HCT116 (cell line): ENCODE measurements around the gene NF1. TPM values are rescaled to one million over a fixed set of nuclear protein-coding genes. Genes with fewer than 3 reads are reported as not detected.

Experiments
- ATAC-seq: fragments of 200-7000 bp; cut with Tn5 transposase; 2 replicates; pipeline ENCODE4 v1.9.1; 2020; ENCODE audit warnings: mild to moderate bottlenecking, moderate library complexity
- BruUV-seq: library from RNA; stranded (reverse); fragments of 400-500 nt; replicated peaks from 2 replicates; lab custom pipeline; 2021; lab: Mats Ljungman, UMichigan
- CTCF ChIA-PET: fragments of 300-600 bp; sonication (Branson Sonifier 250); formaldehyde crosslinking; loops from one replicate; lab custom pipeline; 2021; ENCODE audit warnings: antibody characterized with exemption; lab: Charles Lee
- POLR2A ChIA-PET: fragments of 300-600, 350-600 bp; sonication (Branson Sonifier 250); formaldehyde crosslinking; loops from one replicate; lab custom pipeline; 2021; ENCODE audit warnings: antibody characterized with exemption; lab: Charles Lee
- RAD21 ChIA-PET, 2 experiments: fragments of 300-600 bp; sonication (Branson Sonifier 250); formaldehyde crosslinking; loops; one replicate each; lab custom pipeline; 2023; ENCODE audit warnings: low total read pairs in 2 of 2; ENCODE audit not compliant: uncharacterized antibody in 2 of 2, unreplicated experiment in 2 of 2, low non-redundant PET in 1 of 2; lab: Charles Lee
- DNase-seq: peaks from one replicate; pipeline ENCODE4 v3.0.0-alpha.2; 2010; ENCODE audit warnings: low read depth, low spot score
- H2AFZ ChIP-seq: fragments of 200-600 bp; shearing (Covaris generic), sonication (generic); 2 replicates; pipeline ENCODE4 v1.6.1; 2017; ENCODE audit warnings: low read depth, mixed run types, mixed read lengths, antibody characterized with exemption, low read length; ENCODE audit not compliant: poor library complexity, severe bottlenecking
- H3K27ac ChIP-seq: 2 replicates; pipeline ENCODE4 v1.5.1; 2012; ENCODE audit warnings: low read depth, low read length
- H3K27me3 ChIP-seq: fragments of 200-600 bp; sonication (generic); 2 replicates; pipeline ENCODE4 v1.6.1; 2016; ENCODE audit warnings: mixed run types, low read length, mixed read lengths; ENCODE audit not compliant: insufficient read depth
- H3K36me3 ChIP-seq, 2 experiments: fragments of 200-500 bp in 1 of 2; fragments of 200-600 bp in 1 of 2; sonication (Bioruptor generic) in 1 of 2; sonication (generic) in 1 of 2; 2 replicates each; pipeline versions ENCODE4 v1.5.1 to v1.6.1; 2014 to 2016; ENCODE audit warnings: low read length in 2 of 2, inconsistent platforms in 1 of 2, mixed read lengths in 1 of 2, mixed run types in 1 of 2; ENCODE audit not compliant: insufficient read depth in 2 of 2, control insufficient read depth in 1 of 2
- H3K4me1 ChIP-seq, 2 experiments: fragments of 200-600 bp in 1 of 2; sonication (generic) in 1 of 2; 2 replicates each; pipeline versions ENCODE4 v1.5.1 to v1.6.1; 2012 to 2017; ENCODE audit warnings: low read length in 2 of 2, inconsistent platforms in 1 of 2, mild to moderate bottlenecking in 1 of 2, mixed read lengths in 1 of 2, mixed run types in 1 of 2, moderate library complexity in 1 of 2; ENCODE audit not compliant: insufficient read depth in 2 of 2, control insufficient read depth in 1 of 2
- H3K4me2 ChIP-seq: fragments of 200-600 bp; sonication (generic); 2 replicates; pipeline ENCODE4 v1.6.1; 2017; ENCODE audit warnings: mixed run types, low read length, mixed read lengths
- H3K4me3 ChIP-seq, 2 experiments: fragments of 200-600 bp in 1 of 2; sonication (generic) in 1 of 2; replicated peaks in 1 of 2; 2 replicates each; pipeline ENCODE4 v1.5.1; 2011 to 2016; ENCODE audit warnings: low read length in 2 of 2, control low read depth in 1 of 2, low read depth in 1 of 2, mild to moderate bottlenecking in 1 of 2, mixed read lengths in 1 of 2, mixed run types in 1 of 2
- H3K79me2 ChIP-seq: fragments of 200-600 bp; sonication (generic); 2 replicates; pipeline ENCODE4 v1.6.1; 2017; ENCODE audit warnings: mild to moderate bottlenecking, mixed run types, low read length, moderate library complexity, mixed read lengths; ENCODE audit not compliant: insufficient read depth
- H3K9ac ChIP-seq: fragments of 200-600 bp; sonication (generic); 2 replicates; pipeline ENCODE4 v1.6.1; 2016; ENCODE audit warnings: low read length, mixed read lengths
- H3K9me2 ChIP-seq: fragments of 200-600 bp; sonication (generic), shearing (Covaris generic); 2 replicates; pipeline ENCODE4 v1.6.1; 2017; ENCODE audit warnings: mixed run types, mild to moderate bottlenecking, moderate library complexity; ENCODE audit not compliant: insufficient read depth
- H3K9me3 ChIP-seq, 2 experiments: fragments of 200-500 bp in 1 of 2; fragments of 200-600 bp in 1 of 2; sonication (Bioruptor generic) in 1 of 2; sonication (generic) in 1 of 2; 2 replicates each; pipeline ENCODE4 v1.6.1; 2014 to 2017; ENCODE audit warnings: low read length in 2 of 2, mixed read lengths in 2 of 2, inconsistent platforms in 1 of 2, low read depth in 1 of 2, mild to moderate bottlenecking in 1 of 2, mixed run types in 1 of 2, moderate library complexity in 1 of 2; ENCODE audit not compliant: control insufficient read depth in 1 of 2, insufficient read depth in 1 of 2
- H4K20me1 ChIP-seq: fragments of 200-600 bp; sonication (generic), shearing (Covaris generic); 2 replicates; pipeline ENCODE4 v1.6.1; 2017; ENCODE audit warnings: mixed run types, mild to moderate bottlenecking, moderate library complexity; ENCODE audit not compliant: insufficient read depth
- CBX3 ChIP-seq: IDR thresholded peaks from 2 replicates; pipeline ENCODE4 v1.6.1; 2012; ENCODE audit warnings: low read depth
- CEBPB ChIP-seq: IDR thresholded peaks from 2 replicates; pipeline ENCODE4 v1.6.1; 2012; ENCODE audit warnings: low read depth
- ELF1 ChIP-seq: IDR thresholded peaks from 2 replicates; pipeline ENCODE4 v1.6.1; 2012; ENCODE audit warnings: low read depth, borderline replicate concordance
- EZH2phosphoT487 ChIP-seq: fragments of 200-600 bp; IDR thresholded peaks from 2 replicates; pipeline ENCODE4 v1.6.1; 2018; ENCODE audit warnings: antibody characterized with exemption, borderline replicate concordance
- FOSL1 ChIP-seq: IDR thresholded peaks from 2 replicates; pipeline ENCODE4 v1.6.1; 2012; ENCODE audit warnings: low read depth
- POLR2AphosphoS5 ChIP-seq: IDR thresholded peaks from 2 replicates; pipeline ENCODE4 v1.6.1; 2011; ENCODE audit warnings: mild to moderate bottlenecking, low read depth, low read length, moderate library complexity
- RAD21 ChIP-seq: IDR thresholded peaks from 2 replicates; pipeline ENCODE4 v1.6.1; 2012; ENCODE audit warnings: low read depth, mild to moderate bottlenecking
- SIN3A ChIP-seq: IDR thresholded peaks from 2 replicates; pipeline ENCODE4 v1.6.1; 2012; ENCODE audit warnings: low read depth
- TCF7L2 ChIP-seq: IDR thresholded peaks from 2 replicates; pipeline ENCODE4 v1.7.0; 2011; ENCODE audit warnings: borderline replicate concordance, inconsistent platforms; ENCODE audit not compliant: insufficient read depth, insufficient read length; ENCODE audit errors: extremely low read depth
- YY1 ChIP-seq: IDR thresholded peaks from 2 replicates; pipeline ENCODE4 v1.6.1; 2011; ENCODE audit warnings: low read length, low read depth, moderate library complexity, mild to moderate bottlenecking; ENCODE audit not compliant: insufficient replicate concordance; ENCODE audit errors: extremely low read depth
- intact Hi-C: fragments of 100-400 bp; cut with micrococcal nuclease; formaldehyde crosslinking; loops from 2 replicates; pipeline ENCODE4 v1.10.0; 2022
- total RNA-seq: library from RNA; stranded (reverse); gene quantifications from one replicate; pipeline ENCODE4 v1.2.1, GENCODE V29; 2021; ENCODE audit not compliant: unreplicated experiment
- TF ChIP-seq, protein P1 (sequence below): IDR thresholded peaks from 2 replicates; pipeline ENCODE4 v1.6.1; 2012
- TF ChIP-seq, protein P2 (sequence below): IDR thresholded peaks from 2 replicates; pipeline ENCODE4 v1.6.1; 2011; ENCODE audit warnings: mild to moderate bottlenecking, low read length, moderate library complexity; ENCODE audit not compliant: insufficient replicate concordance; ENCODE audit errors: extremely low read depth

The NF1 gene
- total RNA-seq, 1 experiment from 2014 or later = 20.8 TPM

DNA sequence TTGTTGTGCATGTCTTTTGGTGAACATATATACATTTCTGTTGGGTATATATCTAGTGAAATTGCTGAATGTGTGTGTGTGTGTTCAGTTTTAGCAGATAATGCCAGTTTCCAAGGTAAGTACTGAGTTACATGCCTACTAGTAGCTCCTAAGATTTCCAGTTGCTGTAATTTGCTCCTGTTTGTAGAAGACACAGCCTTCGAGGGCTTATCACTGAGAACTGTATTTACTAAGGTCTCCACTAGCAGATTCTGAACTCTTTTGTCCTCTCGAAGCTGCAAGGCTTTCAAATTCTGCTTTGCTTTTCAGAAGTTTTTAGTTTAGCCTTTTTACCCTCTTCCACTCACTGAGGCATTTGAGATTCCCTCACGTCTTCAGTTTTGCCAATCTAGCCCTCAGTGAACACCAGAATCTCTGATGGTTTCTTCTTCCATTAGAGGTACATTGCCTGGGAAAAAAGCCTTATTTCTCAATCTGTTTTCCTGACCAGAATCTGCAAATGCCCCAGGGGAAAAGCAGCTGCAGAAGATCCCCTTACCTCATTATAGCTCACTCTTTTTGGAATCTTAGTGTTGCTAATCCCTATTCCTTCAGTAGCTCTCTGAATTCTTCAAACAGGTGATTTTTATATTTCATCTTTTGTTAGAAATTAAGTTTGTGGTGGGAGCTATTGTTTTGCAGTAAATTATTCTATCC lies 52.9 kb downstream of the NF1 start (continued):
- TF ChIP-seq, protein P1, sequence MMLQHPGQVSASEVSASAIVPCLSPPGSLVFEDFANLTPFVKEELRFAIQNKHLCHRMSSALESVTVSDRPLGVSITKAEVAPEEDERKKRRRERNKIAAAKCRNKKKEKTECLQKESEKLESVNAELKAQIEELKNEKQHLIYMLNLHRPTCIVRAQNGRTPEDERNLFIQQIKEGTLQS = no peak
- no peak for TF ChIP-seq RAD21
- no peak for TF ChIP-seq POLR2AphosphoS5

DNA sequence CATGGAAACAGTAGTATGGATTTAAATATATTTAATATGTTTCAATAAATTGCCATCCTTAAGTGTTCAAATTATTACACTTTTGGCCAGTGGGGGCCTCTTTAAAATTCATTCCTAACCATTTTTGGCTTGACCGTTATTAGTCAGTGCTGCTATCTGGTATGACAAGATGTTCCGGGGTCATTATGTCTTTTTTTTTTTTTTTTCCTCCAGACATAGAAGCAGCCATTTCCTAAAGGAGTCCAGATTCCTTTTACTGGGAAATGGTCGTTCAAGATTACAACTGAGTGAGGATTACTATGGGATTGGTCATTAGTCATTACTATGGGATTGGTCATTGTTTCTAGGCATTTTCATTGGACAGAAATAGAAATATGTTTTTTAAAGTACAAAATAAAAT lies 53.4 kb downstream of the NF1 start:
- CTCF ChIA-PET = no interaction called here
- no peak overlapping the region for H2AFZ ChIP-seq
- intact Hi-C loops = no loop called here

More for the DNA sequence above, 53.4 kb downstream of the NF1 start:
- Histone ChIP-seq H3K27me3 (no peaks in the 10 kb centered on the region), H4K20me1 (no peaks in the 10 kb centered on the region), H3K4me3 (no peak overlapping the region), H3K9ac (no peak overlapping the region), H3K27ac (no peak overlapping the region), H3K79me2 (peaks cover 61% of the 10 kb centered on the region), H3K4me2 (no peak overlapping the region), H3K9me2 (no peaks in the 10 kb centered on the region), H3K36me3 (no peaks in the 10 kb centered on the region), H3K4me1 (no peaks in the 10 kb centered on the region), H3K9me3 (no peaks in the 10 kb centered on the region)
- no peak for DNase-seq
- BruUV-seq = no TSS peak
- TF ChIP-seq CBX3 (no peak), EZH2phosphoT487 (no peak), CEBPB (no peak), TCF7L2 (no peak), YY1 (no peak), FOSL1 (no peak), ELF1 (no peak), SIN3A (no peak)
- TF ChIP-seq, protein P2, sequence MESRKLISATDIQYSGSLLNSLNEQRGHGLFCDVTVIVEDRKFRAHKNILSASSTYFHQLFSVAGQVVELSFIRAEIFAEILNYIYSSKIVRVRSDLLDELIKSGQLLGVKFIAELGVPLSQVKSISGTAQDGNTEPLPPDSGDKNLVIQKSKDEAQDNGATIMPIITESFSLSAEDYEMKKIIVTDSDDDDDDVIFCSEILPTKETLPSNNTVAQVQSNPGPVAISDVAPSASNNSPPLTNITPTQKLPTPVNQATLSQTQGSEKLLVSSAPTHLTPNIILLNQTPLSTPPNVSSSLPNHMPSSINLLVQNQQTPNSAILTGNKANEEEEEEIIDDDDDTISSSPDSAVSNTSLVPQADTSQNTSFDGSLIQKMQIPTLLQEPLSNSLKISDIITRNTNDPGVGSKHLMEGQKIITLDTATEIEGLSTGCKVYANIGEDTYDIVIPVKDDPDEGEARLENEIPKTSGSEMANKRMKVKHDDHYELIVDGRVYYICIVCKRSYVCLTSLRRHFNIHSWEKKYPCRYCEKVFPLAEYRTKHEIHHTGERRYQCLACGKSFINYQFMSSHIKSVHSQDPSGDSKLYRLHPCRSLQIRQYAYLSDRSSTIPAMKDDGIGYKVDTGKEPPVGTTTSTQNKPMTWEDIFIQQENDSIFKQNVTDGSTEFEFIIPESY = no peak
- TF ChIP-seq, protein P1 = no peak
- POLR2A ChIA-PET = no interaction called here
- no peak for ATAC-seq
- RAD21 ChIA-PET = no interaction called here
